Measurements from ENCODE around the gene ZNF280B. TPM values are rescaled to one million over a fixed set of nuclear protein-coding genes. Genes with fewer than 3 reads are reported as not detected.

ZNF280B gene
- total and polyA plus RNA-seq, 10 of the 15 experiments (the other 5 are each of a cell fraction or from before 2014, with no cell fraction given) = 0.28 to 2.2 (median 1.1) TPM

GRCh38 chr22:22442928-22443709, 65.4 kb downstream of the ZNF280B start:
- no peak for FAIRE-seq
- SMC1A ChIA-PET (ENCODE audit: uncharacterized antibody, unreplicated experiment) = no interaction called here
- RAD21 ChIA-PET (ENCODE audit: unreplicated experiment) = no interaction called here
- no peaks in the 10 kb centered on the region for H4K20me1 ChIP-seq (ENCODE audit: control insufficient read depth, insufficient read depth)
- H3K4me2 ChIP-seq (ENCODE audit: control insufficient read depth, insufficient read depth) = no peak overlapping the region
- POLR2A ChIA-PET = no interaction called here
- no peak overlapping the region for H3K9ac ChIP-seq (ENCODE audit: control insufficient read depth, insufficient read depth, low read length)
- H3K9me3 ChIP-seq (replicated peaks; ENCODE audit: control insufficient read depth, insufficient read depth, low read length) = no peaks in the 10 kb centered on the region
- in situ Hi-C loops (cut with MboI) = no loop called here
- no peak for DNase-seq (ENCODE audit: low read depth, low spot score)
- no peaks in the 10 kb centered on the region for H3K79me2 ChIP-seq (ENCODE audit: control insufficient read depth, insufficient read depth, low read length)
- H3K27me3 ChIP-seq (replicated peaks in 1 of 2; ENCODE audit: control insufficient read depth in 2 of 2, insufficient read depth in 2 of 2, low read length in 1 of 2) = no peaks in the 10 kb centered on the region
- no peak overlapping the region for H3K4me3 ChIP-seq
- intact Hi-C loops (cut with micrococcal nuclease; ENCODE audit: unreplicated experiment) = no loop called here
- CTCF ChIA-PET = interaction anchor here (0.8 kb wide), 1 partner anchor 20 kb away, joined by 3 read pairs; no protein-coding TSS in a partner anchor
- no peaks in the 10 kb centered on the region for H3K4me1 ChIP-seq (ENCODE audit: control insufficient read depth, insufficient read depth, low read length)
- no peak overlapping the region for H2AFZ ChIP-seq (ENCODE audit: control insufficient read depth, low read depth, low read length)
- 50% methylated on average over 7 of the region's 7 CpGs for WGBS (ENCODE audit: insufficient coverage, insufficient replicate concordance, low lambda C conversion rate, missing lambda C conversion rate)
- no TSS peak for BruUV-seq (replicated peaks)
- H3K27ac ChIP-seq (ENCODE audit: control insufficient read depth, insufficient read depth) = no peak overlapping the region
- H3K36me3 ChIP-seq (ENCODE audit: control insufficient read depth in 2 of 2, insufficient read depth in 2 of 2, low read length in 1 of 2) = no peaks in the 10 kb centered on the region
- no peak for ATAC-seq
- TF ChIP-seq KDM1A (IDR thresholded peaks at IDR 0.05; ENCODE audit: borderline replicate concordance) (no peak), BCL3 (IDR thresholded peaks at IDR 0.05; ENCODE audit: borderline replicate concordance, insufficient read depth, low read depth, low read length, poor library complexity, severe bottlenecking) (no peak), SMARCA5 (IDR thresholded peaks at IDR 0.05) (no peak), ATF7 (IDR thresholded peaks at IDR 0.05; ENCODE audit: low read depth) (no peak), ASH2L (IDR thresholded peaks at IDR 0.05; ENCODE audit: borderline replicate concordance, low read depth) (no peak), PBX3 (IDR thresholded peaks at IDR 0.05; ENCODE audit: insufficient replicate concordance, low read depth, low read length) (no peak), ZNF207 (IDR thresholded peaks at IDR 0.05; ENCODE audit: borderline replicate concordance) (no peak), PKNOX1 (IDR thresholded peaks at IDR 0.05) (no peak), TCF3 (IDR thresholded peaks at IDR 0.05; ENCODE audit: borderline replicate concordance, insufficient read depth, low read depth, low read length) (no peak), CHD2 (IDR thresholded peaks at IDR 0.05; ENCODE audit: borderline replicate concordance, low read depth, low read length) (no peak), ATF2 (IDR thresholded peaks at IDR 0.05; ENCODE audit: low read length) (no peak), SREBF2 (IDR thresholded peaks at IDR 0.05; ENCODE audit: low read length) (no peak), SKIL (IDR thresholded peaks at IDR 0.05; ENCODE audit: low read depth, poor library complexity, severe bottlenecking) (no peak), EP300 (IDR thresholded peaks at IDR 0.05; ENCODE audit: borderline replicate concordance in 1 of 2, control insufficient read depth in 1 of 2, low read depth in 2 of 2, low read length in 2 of 2) (no peak), HDAC6 (IDR thresholded peaks at IDR 0.05; ENCODE audit: unreplicated experiment) (no peak), GABPA (IDR thresholded peaks at IDR 0.05; ENCODE audit: low read depth) (no peak)

Measured in GM12878 (cell line).